A549 treated with CORT108297 at 1 μM for 4 hours (cell line): ENCODE results near the gene SLC5A1. TPM values are rescaled to one million over a fixed set of nuclear protein-coding genes. Genes with fewer than 3 reads are reported as not detected.

Experiments used
- total RNA-seq: library from RNA; stranded (reverse); fragments of 200-300 nt; extraction: Qiagen RNA extraction; gene quantifications from 5 replicates; pipeline ENCODE4 v1.2.3, GENCODE V29; 2022

SLC5A1 gene
- 0.09 to 0.17 TPM (median 0.14 TPM) in 3 of 5 replicates, not detected in the others for total RNA-seq

GRCh38 chr22:32042924-32043323 lies at the start of gene SLC5A1:
Gene SLC5A1, plus strand, starts transcription at chr22:32043261. Its CDS starts 21 bp downstream, at chr22:32043282.

DNA sequence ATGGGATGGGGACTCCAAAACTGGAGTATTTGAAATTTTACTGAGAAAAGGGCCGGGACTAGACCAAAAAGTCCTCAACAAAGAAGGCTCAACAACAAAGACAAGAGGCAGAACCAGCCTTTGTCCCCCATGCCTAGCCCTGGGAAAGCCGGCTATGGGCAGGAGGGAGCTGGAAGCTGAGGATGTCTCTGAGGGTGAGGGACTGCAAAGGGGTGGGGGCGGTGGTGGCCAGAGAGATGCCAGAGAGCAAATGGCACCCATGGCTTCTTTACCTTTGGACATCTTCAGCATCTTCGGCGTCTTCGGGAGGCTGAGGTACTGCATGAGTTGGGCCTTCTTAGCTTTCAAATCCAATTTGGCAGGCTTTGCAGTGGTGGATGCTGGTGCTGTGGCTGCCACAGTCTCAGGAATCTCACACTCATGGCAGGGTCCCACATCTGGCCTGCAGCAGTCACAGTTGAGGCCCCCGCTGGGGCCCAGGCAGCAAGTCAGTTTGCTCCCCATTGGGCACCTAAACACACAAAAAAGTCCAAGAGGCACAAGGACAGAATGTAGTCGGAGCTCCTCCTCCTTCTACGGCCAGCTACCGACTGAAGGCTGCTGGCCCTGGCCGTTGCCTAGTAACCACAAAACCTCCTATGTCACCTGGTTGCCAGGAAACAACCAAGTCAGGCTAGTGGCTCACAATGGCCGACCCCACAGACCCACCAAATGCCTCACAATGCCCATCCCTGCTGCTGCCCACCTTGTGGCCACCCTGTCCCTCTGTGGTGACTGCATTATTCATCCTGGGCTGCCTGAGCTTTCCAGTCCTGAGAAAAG lies 115.9 kb downstream of the SLC5A1 start, which contains the start of gene C22orf42:
TSS of gene C22orf42 (minus strand) at position 592 of the 822 bp plus-strand sequence. CDS start at position 504, 88 bp downstream.

Other genes with a start within 250 kb of the SLC5A1 start
- gene YWHAH, start 98.7 kb upstream of the SLC5A1 start, total RNA-seq = 128 to 148 TPM (median 139 TPM) in 5 replicates
- not detected in 5 replicates for gene C22orf42, start 116.0 kb downstream of the SLC5A1 start, total RNA-seq
- 0.07 to 0.21 TPM (median 0.11 TPM) in 5 replicates for gene RFPL2, start 161.8 kb downstream of the SLC5A1 start, total RNA-seq
- not detected in 5 replicates for gene SLC5A4, start 212.1 kb downstream of the SLC5A1 start, total RNA-seq